Lower leg skin (tissue), 4 donors: Measurements from ENCODE around the gene TTI1. TPM values are rescaled to one million over a fixed set of nuclear protein-coding genes. Genes with fewer than 3 reads are reported as not detected.

Experiments used
- DNase-seq, 2 donors: peaks; one replicate each; pipeline ENCODE4 v3.0.0-alpha.2; 2019; ENCODE audit warnings: low spot score in 2 of 2
- H3K4me3 ChIP-seq: fragments of 200-600 bp; sonication (generic); 2 replicates; pipeline ENCODE4 v1.5.1; 2017; ENCODE audit warnings: mild to moderate bottlenecking, low read depth; ENCODE audit not compliant: poor library complexity, severe bottlenecking
- CTCF ChIP-seq, 3 donors: fragments of 450-650 bp; IDR thresholded peaks; one replicate each; pipeline ENCODE4 v1.5.1; 2016; ENCODE audit warnings: antibody characterized with exemption in 3 of 3, mild to moderate bottlenecking in 3 of 3, moderate library complexity in 2 of 3
- POLR2A ChIP-seq, 2 donors: fragments of 450-650 bp; IDR thresholded peaks; one replicate each; pipeline ENCODE4 v1.6.1; 2016 to 2017; ENCODE audit warnings: antibody characterized with exemption in 2 of 2, mild to moderate bottlenecking in 1 of 2, moderate library complexity in 1 of 2
- WGBS, 2 donors: methylation state at CpG; one replicate each; pipeline ENCODE4 v1.1.5; 2018; 5-methylcytosine and 5-hydroxymethylcytosine counted together
- intact Hi-C: fragments of 100-400 bp; cut with DNase I; formaldehyde crosslinking; loops from one replicate; pipeline ENCODE4 v1.15.0; 2023; ENCODE audit warnings: low total_unique reads
- total RNA-seq, 4 donors: library from RNA; depleted of rRNA; stranded (reverse); fragments of >200 nt; gene quantifications; one replicate each; pipeline ENCODE4 v1.1.0, GENCODE V29; 2016

TTI1 gene
- total RNA-seq, 4 donors from 2014 or later = 11.3 to 15.1 (median 13.4) TPM

- 43 to 50% methylated on average over 1 of the region's 1 CpG for WGBS, 2 donors
- TF ChIP-seq CTCF (IDR thresholded peaks at IDR 0.05) = no peak
- no peak for TF ChIP-seq POLR2A (IDR thresholded peaks at IDR 0.05)
- DNase-seq = no peak
- H3K4me3 ChIP-seq = no peak overlapping the region
- intact Hi-C loops = no loop called here
Measured at GRCh38 chr20:37961066-37961465, 72.2 kb downstream of the TTI1 start.

- TF ChIP-seq POLR2A (IDR thresholded peaks at IDR 0.05) = no peak
- no peak for TF ChIP-seq CTCF (IDR thresholded peaks at IDR 0.05)
- H3K4me3 ChIP-seq = no peak overlapping the region
- intact Hi-C loops = no loop called here
- 67 to 73% methylated on average over 2 of the region's 2 CpGs for WGBS, 2 donors
- DNase-seq = peak in 1 of 2 donors; percentile 23
Measured at GRCh38 chr20:37958856-37959520, 74.3 kb downstream of the TTI1 start.

GRCh38 chr20:37956107-37956585 is 77.1 kb downstream of the TTI1 start:
- 31 to 42% methylated on average over 3 of the region's 3 CpGs for WGBS, 2 donors
- no peak overlapping the region for H3K4me3 ChIP-seq
- DNase-seq = peak in 1 of 2 donors; percentile 1

GRCh38 chr20:37955511-37955910 is 77.7 kb downstream of the TTI1 start:
- DNase-seq = peak in 1 of 2 donors; percentile 53
- WGBS, 2 donors = 87 to 91% methylated on average over 7 of the region's 7 CpGs
- TF ChIP-seq POLR2A (IDR thresholded peaks at IDR 0.05) (no peak), CTCF (IDR thresholded peaks at IDR 0.05) (no peak)
- H3K4me3 ChIP-seq = no peak overlapping the region
- intact Hi-C loops = no loop called here

More at GRCh38 chr20:37956107-37956585, 77.1 kb downstream of the TTI1 start:
- intact Hi-C loops = no loop called here
- TF ChIP-seq POLR2A (IDR thresholded peaks at IDR 0.05) (no peak), CTCF (IDR thresholded peaks at IDR 0.05) (no peak)

GRCh38 chr20:37954626-37955025 is 78.6 kb downstream of the TTI1 start:
- WGBS, 2 donors = 77 to 83% methylated on average over 14 of the region's 14 CpGs
- intact Hi-C loops = no loop called here
- no peak overlapping the region for H3K4me3 ChIP-seq
- peak in 1 of 2 donors; percentile 42 for DNase-seq
- no peak for TF ChIP-seq POLR2A (IDR thresholded peaks at IDR 0.05)

GRCh38 chr20:37954190-37954589 is 79.1 kb downstream of the TTI1 start:
- WGBS, 2 donors = 84 to 88% methylated on average over 5 of the region's 5 CpGs
- no peak for DNase-seq
- intact Hi-C loops = no loop called here
- no peak for TF ChIP-seq CTCF (IDR thresholded peaks at IDR 0.05)
- H3K4me3 ChIP-seq = no peak overlapping the region
